Measurements from ENCODE around the gene RIPOR1.

RIPOR1 gene

GRCh38 chr16:67558859-67559258 is 30.2 kb downstream of the RIPOR1 start:
- no peak for DNase-seq (ENCODE audit: low spot score)

GRCh38 chr16:67560827-67561342 is 32.3 kb downstream of the RIPOR1 start:
- no peak for DNase-seq (ENCODE audit: low spot score)

GRCh38 chr16:67561501-67561823 is 32.8 kb downstream of the RIPOR1 start:
- DNase-seq (ENCODE audit: low spot score), result peak; percentile 2

- peak; percentile 99 for DNase-seq (ENCODE audit: low spot score)
These were observed 33.3 kb downstream of the RIPOR1 start for GRCh38 chr16:67561824-67562525.

GRCh38 chr16:67562526-67562917 is 33.9 kb downstream of the RIPOR1 start, which contains the start of gene CTCF:
Gene CTCF, plus strand, starts transcription at chr16:67562526. Its CDS starts 48,307 bp downstream, at chr16:67610833.
- peak; percentile 90 for DNase-seq (ENCODE audit: low spot score)

- DNase-seq (ENCODE audit: low spot score), result peak; percentile 60
These were observed 34.5 kb downstream of the RIPOR1 start for GRCh38 chr16:67562918-67563707.

GRCh38 chr16:67563708-67564468 is 35.3 kb downstream of the RIPOR1 start:
- DNase-seq (ENCODE audit: low spot score), result peak; percentile 31

GRCh38 chr16:67565470-67566100 is 37.0 kb downstream of the RIPOR1 start:
- DNase-seq (ENCODE audit: low spot score), result no peak

GRCh38 chr16:67571464-67571863 is 42.8 kb downstream of the RIPOR1 start:
- DNase-seq (ENCODE audit: low spot score), result peak; percentile 7

- peak; percentile 41 for DNase-seq (ENCODE audit: low spot score)
These were observed 43.4 kb downstream of the RIPOR1 start for GRCh38 chr16:67571981-67572431.

GRCh38 chr16:67579686-67580085 is 51.1 kb downstream of the RIPOR1 start:
- DNase-seq (ENCODE audit: low spot score), result no peak

GRCh38 chr16:67580202-67580601 is 51.6 kb downstream of the RIPOR1 start:
- DNase-seq (ENCODE audit: low spot score), result no peak

GRCh38 chr16:67593288-67593687 is 64.7 kb downstream of the RIPOR1 start:
- no peak for DNase-seq (ENCODE audit: low spot score)

GRCh38 chr16:67593701-67594100 is 65.1 kb downstream of the RIPOR1 start:
- DNase-seq (ENCODE audit: low spot score), result no peak

- DNase-seq (ENCODE audit: low spot score), result no peak
These were observed 65.8 kb downstream of the RIPOR1 start for GRCh38 chr16:67594256-67594915.

- peak; percentile 21 for DNase-seq (ENCODE audit: low spot score)
These were observed 66.3 kb downstream of the RIPOR1 start for GRCh38 chr16:67594956-67595355.

Data from AG08396 (cell line).